Thymus (tissue), 11 donors: ENCODE measurements around the gene CDK14. TPM values are rescaled to one million over a fixed set of nuclear protein-coding genes. Genes with fewer than 3 reads are reported as not detected.

Source experiments
- DNase-seq, 9 donors: peaks; one replicate each; pipeline ENCODE4 v3.0.0-alpha.2; 2013; ENCODE audit warnings: low spot score in 9 of 9, low read depth in 6 of 9, missing footprints in 1 of 9
- H3K27ac ChIP-seq, 2 donors: one replicate each; pipeline ENCODE4 v1.5.1; 2013; ENCODE audit warnings: control low read depth in 1 of 2, low read depth in 1 of 2, low read length in 1 of 2, mild to moderate bottlenecking in 1 of 2, moderate library complexity in 1 of 2
- H3K27me3 ChIP-seq, 2 donors: one replicate each; pipeline ENCODE4 v1.5.1; 2013; ENCODE audit warnings: low read length in 1 of 2; ENCODE audit not compliant: control insufficient read depth in 2 of 2, insufficient read depth in 1 of 2
- H3K36me3 ChIP-seq, 2 donors: one replicate each; pipeline ENCODE4 v1.5.1; 2013; ENCODE audit warnings: low read length in 1 of 2, mild to moderate bottlenecking in 1 of 2, moderate library complexity in 1 of 2; ENCODE audit not compliant: control insufficient read depth in 2 of 2, insufficient read depth in 2 of 2
- H3K4me1 ChIP-seq, 2 donors: one replicate each; pipeline ENCODE4 v1.5.1; 2013; ENCODE audit warnings: low read length in 2 of 2; ENCODE audit not compliant: control insufficient read depth in 2 of 2, insufficient read depth in 2 of 2
- H3K4me3 ChIP-seq, 2 donors: one replicate each; pipeline ENCODE4 v1.5.1; 2013; ENCODE audit warnings: low read length in 2 of 2, control low read depth in 1 of 2, mild to moderate bottlenecking in 1 of 2
- H3K9me3 ChIP-seq, 2 donors: one replicate each; pipeline ENCODE4 v1.5.1; 2013; ENCODE audit warnings: low read length in 1 of 2, mild to moderate bottlenecking in 1 of 2; ENCODE audit not compliant: control insufficient read depth in 2 of 2, insufficient read depth in 1 of 2
- WGBS: extraction: QIAGEN DNeasy Blood & Tissue Kit; methylation state at CpG from one replicate; pipeline ENCODE4 v1.1.7; 2013; 5-methylcytosine and 5-hydroxymethylcytosine counted together
- polyA plus RNA-seq: library from polyadenylated mRNA; stranded (reverse); fragments of 200-250 nt; gene quantifications from one replicate; pipeline ENCODE4 v1.2.3, GENCODE V29; 2013
- total RNA-seq: library from RNA; stranded (reverse); fragments of 120-200 nt; gene quantifications from one replicate; pipeline ENCODE4 v1.2.4, GENCODE V29; 2013
- donor health status: healthy.

CDK14 gene
- total and polyA plus RNA-seq, 2 donors, result 7.6 to 9.0 TPM

GRCh38 chr7:91196058-91196457 is 599.9 kb downstream of the CDK14 start:
- no peaks in the 10 kb centered on the region for H3K36me3 ChIP-seq
- DNase-seq, result no peak
- no peak overlapping the region for H3K27ac ChIP-seq
- H3K27me3 ChIP-seq, result no peaks in the 10 kb centered on the region
- 96% methylated on average over 2 of the region's 2 CpGs for WGBS
- no peaks in the 10 kb centered on the region for H3K4me1 ChIP-seq
- H3K4me3 ChIP-seq, result no peak overlapping the region
- H3K9me3 ChIP-seq, result no peaks in the 10 kb centered on the region

GRCh38 chr7:91198371-91198770 is 602.2 kb downstream of the CDK14 start:
- H3K4me1 ChIP-seq, result no peaks in the 10 kb centered on the region
- H3K36me3 ChIP-seq, result no peaks in the 10 kb centered on the region
- H3K4me3 ChIP-seq, result no peak overlapping the region
- no peak overlapping the region for H3K27ac ChIP-seq
- H3K9me3 ChIP-seq, result no peaks in the 10 kb centered on the region
- no peak for DNase-seq
- 87% methylated on average over 3 of the region's 3 CpGs for WGBS
- H3K27me3 ChIP-seq, result no peaks in the 10 kb centered on the region

- Histone ChIP-seq H3K27me3 (no peaks in the 10 kb centered on the region), H3K27ac (no peak overlapping the region), H3K4me3 (no peak overlapping the region), H3K36me3 (no peaks in the 10 kb centered on the region), H3K4me1 (no peaks in the 10 kb centered on the region), H3K9me3 (no peaks in the 10 kb centered on the region)
- DNase-seq, result no peak
Measured at GRCh38 chr7:91199601-91200000, 603.5 kb downstream of the CDK14 start.

GRCh38 chr7:91201442-91202113 is 605.5 kb downstream of the CDK14 start:
- WGBS, result 89% methylated on average over 9 of the region's 9 CpGs
- no peak overlapping the region for H3K27ac ChIP-seq
- no peak overlapping the region for H3K4me3 ChIP-seq
- H3K27me3 ChIP-seq, result no peaks in the 10 kb centered on the region
- no peaks in the 10 kb centered on the region for H3K9me3 ChIP-seq
- no peak for DNase-seq
- no peaks in the 10 kb centered on the region for H3K4me1 ChIP-seq
- no peaks in the 10 kb centered on the region for H3K36me3 ChIP-seq

DNA sequence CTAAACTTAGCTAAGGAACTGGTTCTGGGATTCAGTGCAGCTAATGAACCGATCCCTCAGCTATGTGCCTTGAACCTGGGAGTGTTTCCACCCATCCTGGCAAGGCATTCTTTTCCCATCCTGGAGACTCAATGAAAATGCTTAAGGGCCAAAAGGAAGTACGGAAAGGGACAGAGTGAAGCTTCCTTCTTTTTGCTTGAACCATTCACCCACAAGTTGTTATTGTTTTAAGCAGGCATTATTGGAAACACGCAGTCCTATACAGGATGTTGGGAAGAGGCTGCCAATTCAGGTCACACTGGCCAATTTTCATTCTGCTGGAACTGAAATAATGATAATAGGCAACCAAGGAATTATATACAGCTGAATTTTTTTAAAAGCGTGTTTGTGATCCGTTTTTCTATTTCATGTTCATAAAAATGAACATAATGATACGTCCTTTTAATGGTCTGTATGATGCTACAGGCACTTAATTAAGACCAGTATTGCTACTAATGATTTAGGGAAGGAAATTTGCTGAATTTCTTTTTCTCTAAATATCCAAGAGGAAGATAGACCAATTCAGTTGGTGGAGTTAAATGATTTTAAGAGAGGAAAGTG is 610.3 kb downstream of the CDK14 start:
- no peak for DNase-seq
- no peaks in the 10 kb centered on the region for H3K4me1 ChIP-seq
- H3K27me3 ChIP-seq, result no peaks in the 10 kb centered on the region
- H3K27ac ChIP-seq, result no peak overlapping the region
- H3K9me3 ChIP-seq, result no peaks in the 10 kb centered on the region
- 89% methylated on average over 6 of the region's 6 CpGs for WGBS
- no peak overlapping the region for H3K4me3 ChIP-seq
- no peaks in the 10 kb centered on the region for H3K36me3 ChIP-seq

DNA sequence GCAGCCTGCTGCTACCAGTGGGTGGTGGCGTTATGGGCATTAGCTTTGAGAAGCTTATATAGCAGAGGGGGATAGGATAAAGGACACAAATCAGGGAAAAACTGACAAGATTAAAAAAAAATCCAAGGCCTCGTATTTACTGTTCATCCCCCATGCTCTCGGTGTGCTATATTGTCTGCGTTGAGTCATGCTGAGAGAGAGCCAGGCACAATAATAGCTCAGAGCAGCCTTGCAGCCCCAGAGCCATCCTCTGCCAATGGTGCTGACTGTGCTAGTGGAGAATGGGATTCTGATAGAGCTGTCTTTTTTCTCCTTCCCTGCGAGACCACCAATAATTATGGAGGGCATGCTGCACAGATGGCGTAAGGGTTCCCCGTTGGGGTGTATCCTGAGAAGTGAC is 616.5 kb downstream of the CDK14 start:
- Histone ChIP-seq H3K36me3 (no peaks in the 10 kb centered on the region), H3K27ac (no peak overlapping the region), H3K4me1 (no peaks in the 10 kb centered on the region), H3K9me3 (no peaks in the 10 kb centered on the region), H3K27me3 (no peaks in the 10 kb centered on the region), H3K4me3 (no peak overlapping the region)
- no peak for DNase-seq
- WGBS, result 94% methylated on average over 7 of the region's 7 CpGs

GRCh38 chr7:91226411-91226810 is 630.3 kb downstream of the CDK14 start:
- Histone ChIP-seq H3K4me1 (no peaks in the 10 kb centered on the region), H3K9me3 (no peaks in the 10 kb centered on the region), H3K27me3 (no peaks in the 10 kb centered on the region), H3K36me3 (no peaks in the 10 kb centered on the region), H3K27ac (no peak overlapping the region), H3K4me3 (no peak overlapping the region)
- WGBS, result 74% methylated on average over 2 of the region's 2 CpGs
- DNase-seq, result no peak

DNA sequence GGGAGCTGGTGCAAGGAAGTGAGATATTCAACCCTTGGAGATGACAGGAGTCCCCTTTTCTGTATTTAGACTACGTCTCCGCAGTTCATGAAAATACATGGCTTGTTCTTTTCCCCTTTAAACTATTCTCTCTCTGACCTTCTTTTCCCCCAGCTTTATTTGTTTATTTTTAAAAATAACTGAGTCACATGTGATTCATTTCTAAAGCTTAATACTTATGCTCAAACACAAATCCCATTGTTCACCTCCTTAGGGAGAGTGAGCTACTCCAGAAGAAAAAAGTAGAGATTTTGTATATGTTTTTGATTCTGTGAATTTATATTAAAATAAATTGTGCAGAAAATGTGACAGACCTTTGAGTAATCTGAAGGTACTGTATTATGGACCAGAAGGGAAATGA is 632.2 kb downstream of the CDK14 start:
- H3K27me3 ChIP-seq, result no peaks in the 10 kb centered on the region
- DNase-seq, result no peak
- WGBS, result 97% methylated on average over 2 of the region's 2 CpGs
- no peaks in the 10 kb centered on the region for H3K4me1 ChIP-seq
- H3K36me3 ChIP-seq, result no peaks in the 10 kb centered on the region
- H3K27ac ChIP-seq, result no peak overlapping the region
- no peak overlapping the region for H3K4me3 ChIP-seq
- no peaks in the 10 kb centered on the region for H3K9me3 ChIP-seq

DNA sequence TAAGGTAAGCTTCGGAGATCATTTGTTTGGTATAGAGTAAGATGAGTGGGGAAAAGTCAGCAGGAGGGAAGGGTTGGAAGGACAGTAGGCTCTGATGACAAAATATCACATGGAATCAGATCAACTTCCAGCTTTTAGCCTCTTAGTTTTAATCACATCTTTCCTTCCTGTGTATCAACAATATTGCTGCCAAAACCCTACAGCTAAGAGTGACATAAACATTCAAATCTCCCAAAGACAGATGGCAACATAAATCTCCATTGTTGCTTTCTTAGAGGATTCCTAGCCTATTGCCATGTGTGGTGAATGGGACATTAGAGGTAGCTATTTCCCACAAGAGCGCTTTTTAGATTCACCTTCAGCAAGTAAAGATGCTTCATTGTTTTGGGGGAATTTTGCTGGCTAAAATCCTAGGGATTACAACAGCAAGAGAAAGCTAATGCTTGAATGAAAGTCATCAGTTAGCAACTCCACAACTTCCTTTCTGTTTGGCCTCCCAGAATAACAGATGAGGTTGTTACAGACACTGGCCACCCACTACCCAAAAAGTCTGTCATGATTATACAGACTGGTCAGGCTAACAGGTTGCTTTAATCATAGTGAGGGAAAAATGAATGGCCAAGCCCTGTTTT is 632.9 kb downstream of the CDK14 start:
- 91% methylated on average over 2 of the region's 2 CpGs for WGBS
- Histone ChIP-seq H3K9me3 (no peaks in the 10 kb centered on the region), H3K4me1 (no peaks in the 10 kb centered on the region), H3K27ac (no peak overlapping the region), H3K4me3 (no peak overlapping the region), H3K36me3 (no peaks in the 10 kb centered on the region), H3K27me3 (peaks cover 0 to 2% of the 10 kb centered on the region in 2 donors)
- no peak for DNase-seq
